BE2C (cell line): ENCODE measurements around the gene ITGB2.

Source experiments
- DNase-seq: peaks from one replicate; pipeline ENCODE4 v3.0.0-alpha.2; 2020
- H3K27me3 ChIP-seq: fragments of 250-450 bp; sonication (Bioruptor Pico); 2 replicates; pipeline ENCODE4 v1.5.1; 2020; ENCODE audit warnings: mild to moderate bottlenecking
- H3K36me3 ChIP-seq: fragments of 250-450 bp; sonication (Bioruptor Pico); 2 replicates; pipeline ENCODE4 v1.5.1; 2020; ENCODE audit warnings: mild to moderate bottlenecking
- H3K4me1 ChIP-seq: fragments of 250-450 bp; sonication (Bioruptor Pico); 2 replicates; pipeline ENCODE4 v1.5.1; 2020
- H3K4me3 ChIP-seq: 2 replicates; pipeline ENCODE4 v1.5.1; 2011; ENCODE audit warnings: low read depth, low read length
- H3K9me3 ChIP-seq: fragments of 250-450 bp; sonication (Bioruptor Pico); 2 replicates; pipeline ENCODE4 v1.5.1; 2020
- CTCF ChIP-seq: IDR thresholded peaks from 2 replicates; pipeline ENCODE4 v1.5.1; 2012; ENCODE audit warnings: mild to moderate bottlenecking, low read depth, low read length

Gene ITGB2

GRCh38 chr21:44910229-44911067 is 10.3 kb downstream of the ITGB2 start:
- Histone ChIP-seq H3K27me3 (no peaks in the 10 kb centered on the region), H3K9me3 (no peaks in the 10 kb centered on the region), H3K4me1 (no peaks in the 10 kb centered on the region), H3K4me3 (no peak overlapping the region), H3K36me3 (no peaks in the 10 kb centered on the region)
- no peak for TF ChIP-seq CTCF
- no peak for DNase-seq

- H3K9me3 ChIP-seq: no peaks in the 10 kb centered on the region
- H3K4me3 ChIP-seq: no peak overlapping the region
- no peaks in the 10 kb centered on the region for H3K36me3 ChIP-seq
- H3K27me3 ChIP-seq: no peaks in the 10 kb centered on the region
- no peak for DNase-seq
- TF ChIP-seq CTCF: no peak
- H3K4me1 ChIP-seq: no peaks in the 10 kb centered on the region
Measured at GRCh38 chr21:44909719-44910118, 11.0 kb downstream of the ITGB2 start.

GRCh38 chr21:44908908-44909307 is 11.8 kb downstream of the ITGB2 start:
- H3K9me3 ChIP-seq: no peaks in the 10 kb centered on the region
- H3K4me3 ChIP-seq: no peak overlapping the region
- no peak for DNase-seq
- no peaks in the 10 kb centered on the region for H3K36me3 ChIP-seq
- TF ChIP-seq CTCF: no peak
- no peaks in the 10 kb centered on the region for H3K27me3 ChIP-seq
- H3K4me1 ChIP-seq: no peaks in the 10 kb centered on the region

GRCh38 chr21:44907966-44908895 is 12.5 kb downstream of the ITGB2 start:
- TF ChIP-seq CTCF: no peak
- Histone ChIP-seq H3K4me1 (no peaks in the 10 kb centered on the region), H3K4me3 (no peak overlapping the region), H3K27me3 (no peaks in the 10 kb centered on the region), H3K36me3 (no peaks in the 10 kb centered on the region), H3K9me3 (no peaks in the 10 kb centered on the region)
- no peak for DNase-seq

- Histone ChIP-seq H3K4me1 (no peaks in the 10 kb centered on the region), H3K9me3 (no peaks in the 10 kb centered on the region), H3K36me3 (no peaks in the 10 kb centered on the region), H3K4me3 (no peak overlapping the region), H3K27me3 (no peaks in the 10 kb centered on the region)
- no peak for DNase-seq
- no peak for TF ChIP-seq CTCF
Measured at GRCh38 chr21:44907225-44907965, 13.3 kb downstream of the ITGB2 start.
